ENCODE data around the gene MEGF8.
"Not testable (repeated sequence)": the region's sequence is repeated elsewhere in the genome, so short reads cannot be mapped to it uniquely, and the experiment has no call there.

The MEGF8 gene

GRCh38 chr19:42332059-42332458, 6.6 kb downstream of the MEGF8 start:
- DNase-seq = peak in 1 of 2 experiments; percentile 21

GRCh38 chr19:42333018-42333417, 7.6 kb downstream of the MEGF8 start:
- DNase-seq = no peak

GRCh38 chr19:42333975-42334696, 8.7 kb downstream of the MEGF8 start:
- no peak for DNase-seq

- DNase-seq = peak in 1 of 2 experiments; percentile 4
Measured at GRCh38 chr19:42334697-42335373, 9.4 kb downstream of the MEGF8 start.

GRCh38 chr19:42335374-42335936, 10.0 kb downstream of the MEGF8 start:
- DNase-seq = no peak

- no peak for DNase-seq
Measured at GRCh38 chr19:42335971-42336370, 10.5 kb downstream of the MEGF8 start.

GRCh38 chr19:42339126-42339860, 13.9 kb downstream of the MEGF8 start:
- not testable (repeated sequence) for DNase-seq

GRCh38 chr19:42339922-42340321, 14.5 kb downstream of the MEGF8 start:
- DNase-seq = not testable (repeated sequence)

- DNase-seq = no peak
Measured at GRCh38 chr19:42343344-42344110, 18.1 kb downstream of the MEGF8 start.

- DNase-seq = no peak
Measured at GRCh38 chr19:42344336-42344893, 19.0 kb downstream of the MEGF8 start.

- DNase-seq = no peak
Measured at GRCh38 chr19:42345191-42345812, 19.9 kb downstream of the MEGF8 start.

- no peak for DNase-seq
Measured at GRCh38 chr19:42348211-42348610, 22.8 kb downstream of the MEGF8 start.

- no peak for DNase-seq
Measured at GRCh38 chr19:42349378-42350107, 24.1 kb downstream of the MEGF8 start.

GRCh38 chr19:42350417-42350816, 25.0 kb downstream of the MEGF8 start:
- no peak for DNase-seq

- no peak for DNase-seq
Measured at GRCh38 chr19:42351079-42351735, 25.8 kb downstream of the MEGF8 start.

GRCh38 chr19:42352301-42353259, 27.1 kb downstream of the MEGF8 start:
- DNase-seq = no peak

- DNase-seq = no peak
Measured at GRCh38 chr19:42353341-42354015, 28.0 kb downstream of the MEGF8 start.

- no peak for DNase-seq
Measured at GRCh38 chr19:42355896-42356295, 30.5 kb downstream of the MEGF8 start.

- no peak for DNase-seq
Measured at GRCh38 chr19:42356686-42357085, 31.3 kb downstream of the MEGF8 start.

Measured in cerebellar nuclear complex (tissue), 1 donor.